G401.6 (cell line): ENCODE results near the gene ITPK1.

ENCODE experiments used
- FAIRE-seq: peaks from 2 replicates; lab custom pipeline; 2012; peaks lifted over from hg19 to GRCh38; lab: Jason Lieb, UNC

The ITPK1 gene

GRCh38 chr14:93025055-93025454 lies 90.7 kb downstream of the ITPK1 start:
- no peak for FAIRE-seq

- FAIRE-seq: no peak
Observed at GRCh38 chr14:93024493-93024892, 91.2 kb downstream of the ITPK1 start.

GRCh38 chr14:93023802-93024434 lies 91.8 kb downstream of the ITPK1 start:
- no peak for FAIRE-seq

- FAIRE-seq: no peak
Observed at GRCh38 chr14:93023039-93023438, 92.7 kb downstream of the ITPK1 start.

GRCh38 chr14:93019970-93020369 lies 95.8 kb downstream of the ITPK1 start:
- FAIRE-seq: no peak

- FAIRE-seq: no peak
Observed at GRCh38 chr14:93019367-93019843, 96.3 kb downstream of the ITPK1 start.

- no peak for FAIRE-seq
Observed at GRCh38 chr14:93018366-93018765, 97.4 kb downstream of the ITPK1 start.

- no peak for FAIRE-seq
Observed at GRCh38 chr14:93017898-93018297, 97.8 kb downstream of the ITPK1 start.

- no peak for FAIRE-seq
Observed at GRCh38 chr14:93017301-93017797, 98.4 kb downstream of the ITPK1 start.

- FAIRE-seq: no peak
Observed at GRCh38 chr14:93016275-93016845, 99.4 kb downstream of the ITPK1 start.

GRCh38 chr14:93015505-93015904 lies 100.2 kb downstream of the ITPK1 start:
- no peak for FAIRE-seq

GRCh38 chr14:93015064-93015463 lies 100.7 kb downstream of the ITPK1 start:
- FAIRE-seq: no peak

GRCh38 chr14:93014058-93015023 lies 101.4 kb downstream of the ITPK1 start:
- FAIRE-seq: no peak

GRCh38 chr14:93012951-93013719 lies 102.6 kb downstream of the ITPK1 start:
- no peak for FAIRE-seq

- no peak for FAIRE-seq
Observed at GRCh38 chr14:93012506-93012905, 103.2 kb downstream of the ITPK1 start.

GRCh38 chr14:93011650-93012325 lies 103.9 kb downstream of the ITPK1 start:
- FAIRE-seq: no peak

GRCh38 chr14:93011141-93011529 lies 104.6 kb downstream of the ITPK1 start:
- no peak for FAIRE-seq

GRCh38 chr14:93010522-93011140 lies 105.1 kb downstream of the ITPK1 start:
- FAIRE-seq: no peak

GRCh38 chr14:93010130-93010499 lies 105.6 kb downstream of the ITPK1 start:
- no peak for FAIRE-seq

GRCh38 chr14:93009471-93010129 lies 106.1 kb downstream of the ITPK1 start:
- no peak for FAIRE-seq

GRCh38 chr14:93008381-93008780 lies 107.3 kb downstream of the ITPK1 start:
- no peak for FAIRE-seq
